ENCODE measurements around the gene NTHL1.

The NTHL1 gene

GRCh38 chr16:2064368-2064945 is 16.8 kb upstream of the NTHL1 start:
- DNase-seq (ENCODE audit: low read depth in 2 of 2): no peak

- no peak for DNase-seq (ENCODE audit: low read depth in 2 of 2)
Measured at GRCh38 chr16:2063861-2064260, 16.2 kb upstream of the NTHL1 start.

GRCh38 chr16:2062801-2063200 is 15.2 kb upstream of the NTHL1 start:
- DNase-seq (ENCODE audit: low read depth in 2 of 2): no peak

- DNase-seq (ENCODE audit: low read depth in 2 of 2): no peak
Measured at GRCh38 chr16:2061526-2061925, 13.9 kb upstream of the NTHL1 start.

- DNase-seq (ENCODE audit: low read depth in 2 of 2): no peak
Measured at GRCh38 chr16:2061023-2061422, 13.4 kb upstream of the NTHL1 start.

- DNase-seq (ENCODE audit: low read depth in 2 of 2): no peak
Measured at GRCh38 chr16:2060346-2060745, 12.7 kb upstream of the NTHL1 start.

GRCh38 chr16:2058872-2059271 is 11.2 kb upstream of the NTHL1 start:
- DNase-seq (ENCODE audit: low read depth in 2 of 2): no peak

- no peak for DNase-seq (ENCODE audit: low read depth in 2 of 2)
Measured at GRCh38 chr16:2058420-2058819, 10.8 kb upstream of the NTHL1 start.

GRCh38 chr16:2057438-2057837 is 9.8 kb upstream of the NTHL1 start:
- no peak for DNase-seq (ENCODE audit: low read depth in 2 of 2)

- no peak for DNase-seq (ENCODE audit: low read depth in 2 of 2)
Measured at GRCh38 chr16:2056681-2057407, 9.2 kb upstream of the NTHL1 start.

GRCh38 chr16:2056077-2056476 is 8.4 kb upstream of the NTHL1 start:
- DNase-seq (ENCODE audit: low read depth in 2 of 2): no peak

GRCh38 chr16:2054543-2055245 is 7.1 kb upstream of the NTHL1 start:
- no peak for DNase-seq (ENCODE audit: low read depth in 2 of 2)

- DNase-seq (ENCODE audit: low read depth in 2 of 2): no peak
Measured at GRCh38 chr16:2053897-2054296, 6.3 kb upstream of the NTHL1 start.

- DNase-seq (ENCODE audit: low read depth in 2 of 2): no peak
Measured at GRCh38 chr16:2053211-2053610, 5.6 kb upstream of the NTHL1 start.

- DNase-seq (ENCODE audit: low read depth in 2 of 2): no peak
Measured at GRCh38 chr16:2048116-2048543, 496 bp upstream of the NTHL1 start.

GRCh38 chr16:2046893-2047329 is 723 bp downstream of the NTHL1 start:
- no peak for DNase-seq (ENCODE audit: low read depth in 2 of 2)

- no peak for DNase-seq (ENCODE audit: low read depth in 2 of 2)
Measured at GRCh38 chr16:2045965-2046892, 1.4 kb downstream of the NTHL1 start.

- DNase-seq (ENCODE audit: low read depth in 2 of 2): no peak
Measured at GRCh38 chr16:2044541-2044940, 3.1 kb downstream of the NTHL1 start.

GRCh38 chr16:2043667-2044451 is 3.8 kb downstream of the NTHL1 start:
- no peak for DNase-seq (ENCODE audit: low read depth in 2 of 2)

- no peak for DNase-seq (ENCODE audit: low read depth in 2 of 2)
Measured at GRCh38 chr16:2042986-2043666, 4.5 kb downstream of the NTHL1 start.

Measured in stimulated activated CD4-positive, alpha-beta T cell treated with anti-CD3 and anti-CD28 coated beads, Interleukin-12 subunit alpha, Interleukin-12 subunit beta, amount 100 ng/mL, for 24 hours (primary cell).